ENCODE data around the gene PARD3B. TPM values are rescaled to one million over a fixed set of nuclear protein-coding genes. Genes with fewer than 3 reads are reported as not detected.

The PARD3B gene
- total and polyA plus RNA-seq, 2 of the 13 experiments (the other 11 are each of a cell fraction or from before 2014, with no cell fraction given) = 0.71 to 2.3 TPM

GRCh38 chr2:204585930-204586329, 40.7 kb downstream of the PARD3B start (continued):
- TF ChIP-seq PRDM4 (CRISPR knock-in tag; IDR thresholded peaks at IDR 0.05; ENCODE audit: borderline replicate concordance) (no peak), ELF3 (CRISPR knock-in tag; IDR thresholded peaks at IDR 0.05) (no peak)

- intact Hi-C loops (cut with micrococcal nuclease; ENCODE audit: unreplicated experiment) = no loop called here
- H3K9me3 ChIP-seq (ENCODE audit: low read length) = peaks cover 74% of the 10 kb centered on the region
- H2AFZ ChIP-seq (ENCODE audit: low read length) = no peak overlapping the region
- no peaks in the 10 kb centered on the region for H3K36me3 ChIP-seq (replicated peaks in 1 of 2; ENCODE audit: control insufficient read depth in 1 of 2, insufficient read depth in 2 of 2, low read length in 2 of 2)
- H3K4me3 ChIP-seq (replicated peaks in 1 of 3; ENCODE audit: insufficient read depth in 1 of 3, low read depth in 2 of 3, low read length in 3 of 3) = no peak overlapping the region
- H3K9ac ChIP-seq (ENCODE audit: insufficient read depth, low read depth, low read length) = no peak overlapping the region
- no peak overlapping the region for H3K27ac ChIP-seq (ENCODE audit: extremely low read length, insufficient read depth, low read length)
- TF ChIP-seq MTERF4 (CRISPR knock-in tag; IDR thresholded peaks at IDR 0.05) (no peak), ZKSCAN8 (CRISPR knock-in tag; IDR thresholded peaks at IDR 0.05; ENCODE audit: borderline replicate concordance) (no peak), ZIK1 (CRISPR knock-in tag; IDR thresholded peaks at IDR 0.05; ENCODE audit: borderline replicate concordance, low read depth) (no peak), SOX13 (IDR thresholded peaks at IDR 0.05) (no peak), SOX13 (CRISPR knock-in tag; conservative IDR thresholded peaks at IDR 0.05 in 1 of 2, IDR thresholded peaks at IDR 0.05 in 1 of 2) (no peak), E2F2 (CRISPR knock-in tag; IDR thresholded peaks at IDR 0.05; ENCODE audit: borderline replicate concordance) (no peak), REL (CRISPR knock-in tag; conservative IDR thresholded peaks at IDR 0.05) (no peak), ZFP36 (IDR thresholded peaks at IDR 0.05; ENCODE audit: borderline replicate concordance, low read depth, low read length, partially characterized antibody) (no peak)
- no peaks in the 10 kb centered on the region for H3K4me1 ChIP-seq (ENCODE audit: insufficient read depth, low read length)
- no peaks in the 10 kb centered on the region for H3K27me3 ChIP-seq (ENCODE audit: control insufficient read depth in 1 of 2, insufficient read depth in 2 of 2, low read length in 2 of 2)
- no peak for DNase-seq (ENCODE audit: low spot score)
- CTCF ChIA-PET (ENCODE audit: low intra/inter-chr PET ratio, low total read pairs) = no interaction called here
- WGBS (ENCODE audit: low lambda C conversion rate) = 60% methylated on average over 7 of the region's 7 CpGs
- no peaks in the 10 kb centered on the region for H4K20me1 ChIP-seq (ENCODE audit: insufficient read depth, low read length)
- BruUV-seq (replicated peaks) = no TSS peak
- FAIRE-seq = no peak
- no peaks in the 10 kb centered on the region for H3K79me2 ChIP-seq (ENCODE audit: insufficient read depth, low read length)
- ATAC-seq = no peak
- POLR2A ChIA-PET = no interaction called here
- in situ Hi-C loops (cut with HindIII; ENCODE audit: extremely low pct_ligation_motif_present, low pct_unique_long_range_greater_than_20kb) = no loop called here
- H3K4me2 ChIP-seq (ENCODE audit: low read depth, low read length) = no peak overlapping the region
These were observed 41.3 kb downstream of the PARD3B start for GRCh38 chr2:204586444-204587180.

All from HepG2 (cell line).